Coronary artery (tissue), 2 donors: ENCODE results near the gene PYROXD2.

Experiments used
- DNase-seq: peaks from one replicate; pipeline ENCODE4 v3.0.0-alpha.2; 2017; ENCODE audit warnings: low spot score
- H3K27ac ChIP-seq, 2 donors: fragments of 200-600 bp; sonication (generic); one replicate each; pipeline ENCODE4 v1.5.1; 2016 to 2019
- H3K4me3 ChIP-seq: fragments of 200-600 bp; sonication (generic); 2 replicates; pipeline ENCODE4 v1.5.1; 2016; ENCODE audit warnings: mild to moderate bottlenecking, moderate library complexity
- TF ChIP-seq, protein P1 (sequence below): fragments of 200-600 bp; sonication (generic); IDR thresholded peaks from one replicate; pipeline ENCODE4 v1.5.1; 2019; ENCODE audit warnings: antibody characterized with exemption

Gene PYROXD2

DNA sequence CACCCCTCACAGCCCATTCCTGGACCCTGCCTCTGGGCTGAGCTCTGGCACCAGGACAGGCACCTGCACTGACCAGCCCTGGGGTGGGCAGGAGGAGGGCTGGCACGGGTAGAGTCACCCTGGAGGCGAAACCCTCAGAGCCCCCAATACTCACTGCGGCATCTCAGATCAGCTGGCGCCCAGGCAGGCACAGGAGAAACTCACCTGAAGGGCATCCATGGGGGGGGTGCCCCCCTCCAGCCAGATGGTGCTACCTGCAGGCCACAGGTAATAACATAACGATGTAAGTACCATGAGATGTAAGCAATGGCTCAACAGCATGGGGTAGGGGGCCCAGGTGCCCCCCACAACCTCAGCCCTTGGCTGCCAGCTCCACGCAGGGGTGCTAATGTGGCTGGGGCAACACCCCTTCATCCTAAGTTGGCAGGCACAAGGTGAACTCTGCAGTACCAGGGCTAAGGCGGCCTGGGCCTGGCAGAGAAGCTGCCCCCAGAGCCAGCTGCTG lies 12.1 kb upstream of the PYROXD2 start:
- Histone ChIP-seq H3K4me3 (no peak overlapping the region), H3K27ac (no peak overlapping the region)
- DNase-seq = peak; percentile 60
- TF ChIP-seq, protein P1, sequence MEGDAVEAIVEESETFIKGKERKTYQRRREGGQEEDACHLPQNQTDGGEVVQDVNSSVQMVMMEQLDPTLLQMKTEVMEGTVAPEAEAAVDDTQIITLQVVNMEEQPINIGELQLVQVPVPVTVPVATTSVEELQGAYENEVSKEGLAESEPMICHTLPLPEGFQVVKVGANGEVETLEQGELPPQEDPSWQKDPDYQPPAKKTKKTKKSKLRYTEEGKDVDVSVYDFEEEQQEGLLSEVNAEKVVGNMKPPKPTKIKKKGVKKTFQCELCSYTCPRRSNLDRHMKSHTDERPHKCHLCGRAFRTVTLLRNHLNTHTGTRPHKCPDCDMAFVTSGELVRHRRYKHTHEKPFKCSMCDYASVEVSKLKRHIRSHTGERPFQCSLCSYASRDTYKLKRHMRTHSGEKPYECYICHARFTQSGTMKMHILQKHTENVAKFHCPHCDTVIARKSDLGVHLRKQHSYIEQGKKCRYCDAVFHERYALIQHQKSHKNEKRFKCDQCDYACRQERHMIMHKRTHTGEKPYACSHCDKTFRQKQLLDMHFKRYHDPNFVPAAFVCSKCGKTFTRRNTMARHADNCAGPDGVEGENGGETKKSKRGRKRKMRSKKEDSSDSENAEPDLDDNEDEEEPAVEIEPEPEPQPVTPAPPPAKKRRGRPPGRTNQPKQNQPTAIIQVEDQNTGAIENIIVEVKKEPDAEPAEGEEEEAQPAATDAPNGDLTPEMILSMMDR = no peak

GRCh38 chr10:98425511-98426352 lies 10.8 kb upstream of the PYROXD2 start:
- peak; percentile 65 for DNase-seq
- H3K4me3 ChIP-seq = no peak overlapping the region
- TF ChIP-seq, protein P1 = peak; percentile 38
- no peak overlapping the region for H3K27ac ChIP-seq

GRCh38 chr10:98424295-98425254 lies 9.6 kb upstream of the PYROXD2 start:
- peak; percentile 64 for DNase-seq
- no peak overlapping the region for H3K27ac ChIP-seq
- TF ChIP-seq, protein P1 = no peak
- no peak overlapping the region for H3K4me3 ChIP-seq

DNA sequence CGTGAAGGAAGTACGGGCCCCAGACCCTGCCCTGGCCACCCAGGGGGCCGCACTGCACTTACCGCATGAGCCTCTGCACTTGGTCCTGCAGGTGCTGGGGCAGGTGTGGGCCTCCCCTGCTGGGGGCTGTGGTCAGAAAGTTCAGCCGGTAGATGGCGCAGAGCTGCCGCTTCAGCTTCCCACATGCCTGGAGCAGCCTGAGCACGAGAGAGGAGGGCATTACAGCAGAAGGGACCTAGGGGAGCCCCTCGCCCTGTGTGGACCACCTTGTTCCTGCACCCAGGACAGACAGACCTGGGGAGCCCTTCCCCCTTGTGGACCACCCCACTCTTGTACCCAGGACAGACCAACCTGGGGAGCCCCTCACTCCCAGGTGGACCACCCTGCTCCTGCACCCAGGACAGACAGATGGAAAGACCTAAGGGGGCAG lies 8.7 kb upstream of the PYROXD2 start:
- DNase-seq = peak; percentile 70
- no peak overlapping the region for H3K4me3 ChIP-seq
- TF ChIP-seq, protein P1 = no peak
- no peak overlapping the region for H3K27ac ChIP-seq

DNA sequence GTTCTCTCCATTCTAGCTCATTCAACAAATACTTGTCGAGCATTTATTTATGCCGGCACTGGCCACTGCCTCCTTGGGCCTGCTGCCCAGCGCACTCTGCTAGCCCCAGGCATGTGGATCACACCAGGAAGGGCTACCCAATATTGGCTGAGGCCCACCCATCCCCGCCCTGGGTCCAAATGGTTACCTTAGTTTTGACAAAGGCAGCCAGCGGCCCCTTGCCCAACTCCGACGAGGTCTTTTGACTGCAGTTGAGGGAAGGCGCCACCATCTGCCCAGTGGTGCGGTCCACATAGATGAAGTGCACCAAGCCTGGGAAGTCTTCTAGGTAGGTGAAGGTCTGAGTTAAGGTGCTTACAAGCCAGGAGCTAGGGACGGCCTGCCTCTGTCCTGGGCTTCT lies 7.2 kb upstream of the PYROXD2 start:
- H3K4me3 ChIP-seq = no peak overlapping the region
- TF ChIP-seq, protein P1 = no peak
- DNase-seq = peak; percentile 64
- no peak overlapping the region for H3K27ac ChIP-seq

GRCh38 chr10:98420786-98421185 lies 5.8 kb upstream of the PYROXD2 start:
- TF ChIP-seq, protein P1 = no peak
- Histone ChIP-seq H3K27ac (no peak overlapping the region), H3K4me3 (no peak overlapping the region)
- peak; percentile 24 for DNase-seq
